GM21515 (cell line): Measurements from ENCODE around the gene STKLD1.

Source experiments
- ATAC-seq: cut with Tn5 transposase; IDR thresholded peaks from one replicate; pipeline ENCODE4 v1.9.1; 2021; ENCODE audit not compliant: unreplicated experiment

STKLD1 gene

DNA sequence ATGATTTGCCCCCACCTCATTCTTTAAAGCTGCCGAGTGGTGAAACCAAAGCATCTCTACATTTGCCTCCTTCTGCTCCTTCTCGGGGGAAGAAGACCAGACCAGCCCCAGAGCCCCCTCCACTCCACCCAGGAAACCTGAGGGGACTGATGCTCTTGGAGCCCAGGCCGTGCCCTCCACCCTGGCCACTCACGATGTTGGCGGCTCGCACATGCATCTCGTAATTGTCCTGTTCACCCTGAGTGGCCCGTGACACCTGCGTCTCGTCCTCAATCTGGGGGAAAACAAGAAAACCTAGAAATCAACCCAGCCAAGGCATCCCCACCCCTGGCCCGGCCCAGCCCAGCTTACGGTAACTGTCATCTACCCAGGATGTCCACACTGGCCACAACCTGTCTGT, 31.2 kb upstream of the STKLD1 start:
- ATAC-seq: no peak

- ATAC-seq: no peak
These were observed 30.6 kb upstream of the STKLD1 start for GRCh38 chr9:133345596-133345995.

DNA sequence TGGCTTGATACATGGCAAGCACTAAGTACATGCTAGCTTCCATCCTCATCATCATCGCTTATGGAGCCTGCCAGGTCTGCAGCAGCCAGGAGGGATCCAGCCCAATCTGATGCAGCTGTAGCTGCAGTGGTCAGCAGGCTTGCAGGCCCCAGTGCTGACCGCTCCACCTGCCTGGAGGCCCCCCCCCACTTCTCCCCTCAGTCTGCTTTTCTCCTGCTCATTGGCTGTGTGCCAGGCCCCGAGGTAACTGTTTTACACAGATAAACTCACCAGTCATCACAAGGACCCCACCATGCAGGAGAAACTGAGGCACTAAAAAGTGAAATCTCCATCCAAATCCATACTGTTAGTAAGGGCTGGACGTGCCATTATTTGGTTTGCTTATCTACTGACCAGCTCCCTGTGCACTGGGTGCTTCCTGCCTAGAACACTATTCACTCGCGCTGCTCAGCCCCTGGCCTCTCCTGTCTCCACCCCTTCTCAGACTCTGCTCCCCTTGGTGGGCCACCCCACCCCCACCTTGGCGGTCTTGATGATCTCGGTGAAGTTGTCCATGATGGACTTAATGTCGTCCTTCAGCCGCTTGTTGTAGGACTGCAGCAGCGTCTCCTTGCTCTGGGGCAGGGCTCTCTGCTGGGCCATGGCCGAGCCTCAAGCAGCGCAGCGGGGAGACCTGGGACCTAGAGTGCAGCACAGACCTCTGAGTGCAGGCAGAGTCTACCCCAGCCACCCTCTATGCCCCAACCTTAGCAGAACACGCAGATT, 30.0 kb upstream of the STKLD1 start:
- no peak for ATAC-seq

GRCh38 chr9:133347515-133347984, 28.6 kb upstream of the STKLD1 start:
- ATAC-seq: peak; percentile 28

- peak; percentile 59 for ATAC-seq
These were observed 28.0 kb upstream of the STKLD1 start, which contains the start of the genes MED22 and RPL7A for GRCh38 chr9:133347985-133348717. TSS of gene MED22 (minus strand) at chr9:133348131. CDS start at chr9:133346662, 1,469 bp downstream. TSS of gene RPL7A (plus strand) at chr9:133348218. CDS start at chr9:133348244, 26 bp downstream.

DNA sequence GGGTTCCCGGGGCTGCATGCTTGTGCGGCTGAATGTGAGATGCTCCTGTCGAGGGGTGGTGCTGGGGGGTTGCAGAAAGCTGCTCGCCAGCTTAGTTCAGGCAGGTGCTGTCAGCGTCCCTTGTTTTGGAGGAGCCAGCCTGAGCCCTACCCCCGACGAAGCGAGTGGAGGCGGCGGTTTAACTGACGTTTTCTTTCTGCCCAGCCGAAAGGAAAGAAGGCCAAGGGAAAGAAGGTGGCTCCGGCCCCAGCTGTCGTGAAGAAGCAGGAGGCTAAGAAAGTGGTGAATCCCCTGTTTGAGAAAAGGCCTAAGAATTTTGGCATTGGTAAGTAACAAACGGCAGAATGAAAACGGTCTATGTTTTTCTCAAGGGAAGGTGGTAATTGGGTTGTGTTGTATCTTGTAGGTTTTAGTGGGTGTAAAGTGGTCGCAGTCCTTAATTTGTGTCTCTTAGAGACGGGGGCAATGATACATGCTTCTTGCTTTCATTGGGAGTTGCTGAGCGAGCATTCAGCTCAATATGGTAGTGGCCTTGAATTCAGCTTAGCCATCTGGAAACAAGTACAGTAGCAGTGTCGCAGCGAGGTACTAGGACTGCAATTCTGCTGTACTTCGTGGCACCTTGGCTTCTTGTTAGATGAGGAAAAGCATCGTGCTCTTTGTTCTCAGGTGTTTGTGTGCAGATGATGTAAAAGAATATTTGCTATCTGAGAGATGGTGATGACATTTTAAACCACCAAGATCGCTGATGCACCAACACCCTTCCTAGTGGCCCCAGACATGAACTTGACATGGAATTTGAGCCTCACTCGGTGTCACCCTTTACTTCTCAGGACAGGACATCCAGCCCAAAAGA, 27.2 kb upstream of the STKLD1 start:
- no peak for ATAC-seq

DNA sequence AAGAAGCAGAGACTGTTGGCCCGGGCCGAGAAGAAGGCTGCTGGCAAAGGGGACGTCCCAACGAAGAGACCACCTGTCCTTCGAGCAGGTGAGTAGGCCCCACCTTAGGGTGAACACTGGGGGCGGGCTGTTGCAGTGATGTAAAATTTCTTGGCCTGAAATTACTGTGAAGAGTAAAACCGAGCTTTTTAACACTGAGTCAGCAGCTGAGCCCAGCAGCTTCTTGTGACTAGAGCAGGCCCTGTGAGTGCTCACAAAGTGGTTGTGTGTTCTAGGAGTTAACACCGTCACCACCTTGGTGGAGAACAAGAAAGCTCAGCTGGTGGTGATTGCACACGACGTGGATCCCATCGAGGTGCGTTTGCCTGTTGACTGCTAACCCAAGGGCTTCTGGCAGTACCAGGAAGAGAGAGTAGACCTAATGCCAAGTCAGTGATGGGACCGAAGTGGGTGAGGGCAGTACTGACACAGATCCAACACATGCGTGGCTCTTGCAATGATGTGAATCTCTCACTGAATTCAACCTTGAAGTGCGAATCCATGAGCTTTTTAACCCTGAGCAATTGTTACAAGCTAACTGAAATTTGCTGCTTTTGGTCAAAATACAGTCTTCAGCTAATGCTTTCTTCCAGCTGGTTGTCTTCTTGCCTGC, 26.1 kb upstream of the STKLD1 start:
- ATAC-seq: no peak

DNA sequence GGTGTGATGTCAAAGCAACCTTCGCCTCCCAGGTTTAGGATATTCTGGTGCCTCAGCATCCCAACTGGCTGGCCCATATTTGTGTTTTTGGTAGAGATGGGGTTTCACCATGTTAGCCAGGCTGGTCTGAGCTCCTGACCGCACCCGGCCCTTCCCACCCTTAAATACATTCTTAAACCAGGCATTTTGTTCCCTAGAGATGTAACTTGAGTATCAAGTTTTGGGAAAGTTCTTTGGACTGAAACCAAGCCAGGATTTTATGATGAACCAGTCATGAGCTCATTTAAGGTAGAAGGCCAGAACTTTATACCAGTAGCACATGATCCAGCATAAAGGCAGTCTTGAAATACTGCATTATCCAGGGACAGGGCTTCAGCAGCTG, 24.6 kb upstream of the STKLD1 start:
- ATAC-seq: no peak

DNA sequence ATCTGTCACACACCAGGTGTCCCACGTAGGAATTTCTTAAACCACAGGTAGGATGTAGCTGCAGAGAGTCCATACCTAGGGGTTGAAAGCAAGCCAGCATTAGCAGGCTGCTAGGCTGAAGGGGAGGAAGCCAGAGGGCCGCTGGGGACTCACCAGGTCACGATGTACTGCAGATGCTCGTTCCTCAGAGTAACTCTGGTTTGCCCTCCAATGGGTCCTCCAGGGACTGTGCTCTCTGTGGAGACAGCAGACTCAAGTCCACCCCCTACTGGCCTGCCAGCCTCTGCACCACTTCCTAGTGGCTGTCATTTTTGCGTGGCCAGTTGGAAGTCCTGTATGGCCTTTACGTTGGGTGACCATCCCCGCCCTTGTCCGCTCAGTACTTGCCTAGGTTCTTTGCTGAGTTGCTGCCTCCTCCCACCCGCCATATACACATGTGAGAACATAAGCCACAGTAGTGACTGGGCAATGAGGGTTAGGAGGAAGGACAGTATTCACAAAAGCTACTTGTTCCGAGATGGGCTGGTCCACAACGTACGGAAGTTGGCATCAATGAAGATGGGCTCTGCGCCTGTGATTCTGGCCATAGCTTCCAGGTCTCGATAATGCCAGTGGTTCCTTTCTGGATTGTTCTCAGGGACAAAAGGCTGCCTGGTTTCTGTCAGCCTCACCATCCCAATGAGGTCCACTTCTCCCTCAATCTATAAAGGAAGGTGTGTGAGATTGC, 24.1 kb upstream of the STKLD1 start:
- no peak for ATAC-seq

DNA sequence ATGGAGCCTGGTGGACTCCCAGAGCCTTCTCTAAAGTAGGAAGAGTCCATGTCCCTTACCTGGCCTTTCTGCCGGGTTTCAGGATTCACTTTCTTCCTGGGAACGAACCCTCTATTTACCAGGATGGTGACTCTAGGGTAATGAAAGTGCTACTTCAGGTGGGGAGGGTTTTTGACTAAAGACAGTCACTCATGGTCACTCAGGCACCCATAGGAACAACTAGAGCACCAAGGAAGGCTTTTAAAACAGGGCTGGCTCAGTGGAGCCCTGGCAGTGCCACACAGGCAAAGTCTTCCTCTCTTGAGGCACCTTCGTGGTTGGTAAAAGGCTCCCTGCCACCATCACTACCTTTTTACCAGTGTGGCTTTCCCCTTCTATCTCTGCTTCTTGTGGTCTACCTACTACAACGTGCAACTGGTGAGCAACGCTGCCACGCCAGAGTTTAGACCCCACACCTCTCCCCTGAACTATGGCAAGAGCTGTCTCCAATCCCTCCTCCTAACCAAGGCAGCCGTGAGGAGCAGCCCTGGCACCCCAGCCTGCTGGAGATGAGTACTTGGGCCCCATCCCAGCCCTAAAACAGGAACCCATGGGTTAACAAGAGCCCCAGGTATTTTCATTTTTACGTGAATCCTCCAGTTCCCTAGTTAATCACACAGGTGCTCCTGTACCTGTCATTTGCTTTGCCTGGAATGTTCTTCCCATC, 23.4 kb upstream of the STKLD1 start:
- ATAC-seq: no peak

DNA sequence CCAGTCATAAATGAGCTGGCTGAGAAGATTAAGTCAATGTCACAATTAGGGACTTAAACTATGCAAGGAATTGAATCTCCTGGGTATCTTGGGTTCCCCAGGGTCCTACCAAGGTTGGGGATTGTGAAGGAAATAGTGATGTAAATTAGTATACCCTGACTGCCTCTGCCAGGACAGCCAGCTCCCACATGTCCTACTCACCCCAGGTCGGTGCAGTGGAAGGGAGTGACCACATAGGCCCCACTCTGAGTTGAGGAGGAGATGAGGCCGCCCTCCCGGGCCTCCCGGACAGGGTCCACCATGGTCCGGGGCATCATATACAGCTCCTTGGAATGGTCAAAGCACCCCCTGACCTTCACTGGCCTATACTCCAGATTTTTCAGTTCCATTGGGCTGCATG, 22.6 kb upstream of the STKLD1 start:
- no peak for ATAC-seq

DNA sequence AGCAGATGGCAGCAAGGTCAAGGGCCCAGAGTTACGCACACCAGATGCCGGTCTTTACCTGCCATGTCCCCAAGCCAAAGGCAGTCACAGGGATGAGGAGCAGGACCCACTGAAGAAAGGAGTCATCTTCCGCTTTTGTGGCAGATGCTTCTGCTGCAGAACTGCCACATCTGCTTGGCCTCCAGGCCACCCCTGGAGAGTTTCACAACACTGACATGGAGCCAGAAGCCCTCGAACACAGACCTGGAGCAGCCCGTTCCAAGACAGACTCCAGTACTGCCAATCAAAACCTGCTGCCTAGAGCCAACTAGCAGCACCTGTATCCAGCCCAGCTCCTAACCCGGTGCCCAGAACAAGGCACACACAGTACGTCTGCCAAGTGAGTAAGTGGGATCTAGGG, 21.4 kb upstream of the STKLD1 start:
- ATAC-seq: no peak

- ATAC-seq: peak; percentile 25
These were observed 20.2 kb upstream of the STKLD1 start for GRCh38 chr9:133355881-133356357.

- peak; percentile 52 for ATAC-seq
These were observed 19.6 kb upstream of the STKLD1 start, which contains the start of the genes SURF1 and SURF2 for GRCh38 chr9:133356391-133357091. TSS of gene SURF1 (minus strand) at chr9:133356487. CDS start at chr9:133356453, 34 bp downstream. TSS of gene SURF2 (plus strand) at chr9:133356550. CDS start at chr9:133356593, 43 bp downstream.

DNA sequence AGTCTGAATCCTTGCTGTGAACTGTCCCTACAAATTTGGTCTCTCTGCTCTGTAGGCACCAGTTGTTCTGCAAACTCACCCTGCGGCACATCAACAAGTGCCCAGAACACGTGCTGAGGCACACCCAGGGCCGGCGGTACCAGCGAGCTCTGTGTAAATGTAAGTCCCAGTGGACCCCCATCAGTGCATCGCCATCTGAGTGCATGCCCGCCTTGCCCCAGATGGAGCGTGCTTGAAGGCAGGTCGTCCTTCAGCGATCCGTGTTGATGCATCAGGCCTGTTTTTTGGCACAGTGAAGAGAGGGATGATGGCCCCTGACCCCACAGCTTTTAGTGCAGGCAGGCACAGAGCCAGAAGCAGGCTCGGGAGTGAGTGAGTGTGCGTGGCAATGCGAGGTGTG, 18.5 kb upstream of the STKLD1 start:
- no peak for ATAC-seq

- no peak for ATAC-seq
These were observed 16.6 kb upstream of the STKLD1 start for GRCh38 chr9:133359399-133360175.
